ENCODE results near the gene MPPED1. TPM values are rescaled to one million over a fixed set of nuclear protein-coding genes. Genes with fewer than 3 reads are reported as not detected.

The MPPED1 gene
- total RNA-seq, 4 donors from 2014 or later, result not detected

DNA sequence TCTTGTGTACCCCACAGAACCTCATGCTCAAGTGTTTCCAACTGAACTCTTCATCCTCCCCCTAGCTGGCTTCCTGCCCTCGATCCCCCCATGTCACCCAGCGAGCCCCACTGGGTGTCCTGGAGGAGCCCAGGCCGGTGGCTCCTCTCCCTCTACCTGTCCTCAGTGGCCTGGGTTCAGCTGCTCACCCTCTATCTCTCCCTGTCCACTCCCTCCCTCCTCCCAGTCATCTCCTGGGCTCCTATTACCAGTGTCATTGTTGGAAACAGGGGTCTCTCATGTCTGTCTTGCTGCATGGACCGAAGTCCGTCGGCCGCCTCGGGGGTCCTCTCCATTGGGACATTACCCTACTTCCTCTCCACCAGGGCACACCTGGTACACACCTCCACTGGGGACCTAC is 12.9 kb upstream of the MPPED1 start:
- TF ChIP-seq, protein P1, sequence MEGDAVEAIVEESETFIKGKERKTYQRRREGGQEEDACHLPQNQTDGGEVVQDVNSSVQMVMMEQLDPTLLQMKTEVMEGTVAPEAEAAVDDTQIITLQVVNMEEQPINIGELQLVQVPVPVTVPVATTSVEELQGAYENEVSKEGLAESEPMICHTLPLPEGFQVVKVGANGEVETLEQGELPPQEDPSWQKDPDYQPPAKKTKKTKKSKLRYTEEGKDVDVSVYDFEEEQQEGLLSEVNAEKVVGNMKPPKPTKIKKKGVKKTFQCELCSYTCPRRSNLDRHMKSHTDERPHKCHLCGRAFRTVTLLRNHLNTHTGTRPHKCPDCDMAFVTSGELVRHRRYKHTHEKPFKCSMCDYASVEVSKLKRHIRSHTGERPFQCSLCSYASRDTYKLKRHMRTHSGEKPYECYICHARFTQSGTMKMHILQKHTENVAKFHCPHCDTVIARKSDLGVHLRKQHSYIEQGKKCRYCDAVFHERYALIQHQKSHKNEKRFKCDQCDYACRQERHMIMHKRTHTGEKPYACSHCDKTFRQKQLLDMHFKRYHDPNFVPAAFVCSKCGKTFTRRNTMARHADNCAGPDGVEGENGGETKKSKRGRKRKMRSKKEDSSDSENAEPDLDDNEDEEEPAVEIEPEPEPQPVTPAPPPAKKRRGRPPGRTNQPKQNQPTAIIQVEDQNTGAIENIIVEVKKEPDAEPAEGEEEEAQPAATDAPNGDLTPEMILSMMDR (IDR thresholded peaks at IDR 0.05; ENCODE audit: low read depth), result no peak

DNA sequence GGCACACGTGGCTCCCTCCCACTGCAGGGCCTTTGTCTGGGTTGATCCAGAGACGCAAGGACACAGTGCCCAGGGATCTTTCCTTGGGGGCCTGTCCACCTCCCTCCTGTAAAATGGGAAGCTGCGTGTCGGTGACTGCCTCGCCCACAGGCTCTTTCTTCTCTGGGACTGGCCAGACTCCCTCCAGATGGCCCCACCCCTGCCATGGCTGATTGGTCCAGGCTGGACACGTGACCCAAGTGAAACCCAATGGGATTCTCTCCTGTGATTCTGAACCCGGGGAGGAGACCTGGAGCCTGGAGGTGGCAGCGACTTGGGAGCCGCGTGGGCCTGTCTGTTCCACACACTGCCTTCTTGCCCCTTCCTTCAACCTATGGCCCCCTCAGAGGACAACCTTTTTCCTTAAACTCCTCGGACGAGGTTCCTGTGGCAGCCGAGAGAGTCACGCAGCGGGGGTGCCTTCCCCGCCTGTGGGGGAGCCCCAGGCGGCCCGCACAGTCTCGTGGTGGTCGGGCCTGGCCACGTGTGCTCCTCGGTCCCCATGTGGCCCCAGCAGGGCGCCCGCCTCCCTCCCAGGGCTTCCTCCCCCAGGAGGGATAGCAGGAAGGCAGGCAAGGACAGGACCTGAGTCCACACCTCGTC is 12.4 kb upstream of the MPPED1 start:
- TF ChIP-seq, protein P1 (IDR thresholded peaks at IDR 0.05; ENCODE audit: low read depth), result no peak

- TF ChIP-seq, protein P1 (IDR thresholded peaks at IDR 0.05; ENCODE audit: low read depth), result no peak
Observed at GRCh38 chr22:43399980-43400358, 11.8 kb upstream of the MPPED1 start.

GRCh38 chr22:43400449-43400848 is 11.4 kb upstream of the MPPED1 start:
- TF ChIP-seq, protein P1 (IDR thresholded peaks at IDR 0.05; ENCODE audit: low read depth), result no peak

DNA sequence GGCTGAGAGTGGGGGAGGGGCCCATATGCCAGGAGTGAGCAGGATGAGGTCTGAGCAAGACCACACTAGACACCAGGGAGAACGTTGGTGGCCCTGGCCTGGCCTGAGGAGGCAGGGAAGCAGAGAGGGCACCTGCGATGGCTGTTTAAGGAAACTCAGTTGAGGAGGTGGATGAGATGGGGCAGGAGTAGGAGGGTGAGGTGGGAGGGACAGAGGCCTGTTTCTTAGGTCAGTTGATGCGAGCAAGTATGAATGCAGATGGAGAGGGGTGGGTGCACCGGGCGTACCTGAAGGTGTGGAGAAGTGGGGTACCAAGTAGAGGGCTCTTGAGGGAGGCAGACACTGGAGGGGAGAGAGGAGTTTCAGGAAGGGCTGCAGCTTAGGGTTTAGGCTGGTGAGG is 10.6 kb upstream of the MPPED1 start:
- TF ChIP-seq, protein P1 (IDR thresholded peaks at IDR 0.05; ENCODE audit: low read depth), result no peak

- TF ChIP-seq, protein P1 (IDR thresholded peaks at IDR 0.05; ENCODE audit: low read depth), result no peak
Observed at GRCh38 chr22:43401661-43402060, 10.2 kb upstream of the MPPED1 start.

DNA sequence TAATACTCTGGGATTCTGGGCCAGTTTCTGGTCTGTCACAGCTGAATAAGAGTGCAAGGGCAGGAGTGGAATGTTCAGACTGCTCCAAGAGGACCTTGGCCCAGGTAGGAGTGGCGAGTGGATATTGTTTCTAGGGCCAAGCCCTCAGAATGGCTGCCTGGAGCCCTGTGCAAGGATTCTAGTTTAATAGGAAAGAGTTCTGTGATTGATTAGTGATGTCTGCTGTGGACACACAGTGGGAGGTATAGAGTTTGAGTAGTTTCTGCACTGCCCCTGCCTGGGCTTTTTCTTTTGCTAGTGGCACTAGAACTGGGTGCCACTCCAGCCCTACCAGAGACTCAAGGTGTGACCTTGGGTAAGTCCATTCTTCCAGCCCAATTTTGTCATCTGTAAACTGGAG is 9.7 kb upstream of the MPPED1 start:
- TF ChIP-seq, protein P1 (IDR thresholded peaks at IDR 0.05; ENCODE audit: low read depth), result no peak
